Activated CD4-positive, alpha-beta T cell treated with anti-CD3 and anti-CD28 coated beads, Interleukin-2, amount 50 U/mL, for 16 hours (primary cell): Measurements from ENCODE around the gene SLC16A1.
A peak's percentile ranks its signal among the peaks of the same experiment; 100 is the strongest.
"Not testable (repeated sequence)": the region's sequence is repeated elsewhere in the genome, so short reads cannot be mapped to it uniquely, and the experiment has no call there.

Source experiments
- DNase-seq: peaks from one replicate; pipeline ENCODE4 v3.0.0-alpha.2; 2020

Gene SLC16A1

DNA sequence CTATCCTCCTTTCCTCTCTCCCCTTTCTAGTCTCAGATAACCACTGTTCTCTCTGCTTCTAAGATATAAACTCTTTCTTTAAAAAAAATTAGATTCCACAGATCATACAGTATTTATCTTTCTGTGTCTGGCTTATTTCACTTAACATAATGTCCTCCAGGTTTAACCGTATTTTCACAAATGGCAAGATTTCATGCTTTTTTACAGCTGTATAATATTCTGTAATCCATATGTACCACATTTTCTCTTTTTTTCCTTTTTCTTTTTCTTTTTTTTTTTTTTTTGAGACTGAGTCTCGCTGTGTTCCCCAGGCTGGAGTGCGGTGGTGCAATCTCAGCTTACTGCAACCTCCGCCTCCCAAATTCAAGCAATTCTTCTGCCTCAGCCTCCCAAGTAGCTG is 5.1 kb upstream of the SLC16A1 start:
- DNase-seq: no peak

DNA sequence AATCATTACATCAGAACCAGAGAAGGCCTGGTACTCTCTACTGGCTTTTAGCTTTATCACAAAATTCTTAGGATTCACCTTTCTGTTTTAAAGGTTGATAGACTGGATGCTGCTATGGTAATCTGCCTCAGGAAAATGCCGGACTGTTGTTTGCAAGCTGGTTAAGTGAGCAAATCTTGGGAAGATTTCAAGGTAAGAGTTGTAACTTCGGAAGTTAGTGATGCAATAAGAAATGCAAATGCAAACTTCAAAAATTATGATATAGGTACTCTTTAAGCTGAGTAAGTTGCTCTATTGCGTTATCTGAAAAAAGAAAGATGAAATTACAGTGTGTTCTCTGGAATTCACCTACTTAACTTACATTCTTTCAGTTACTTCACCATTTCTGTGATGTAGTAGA is 4.4 kb upstream of the SLC16A1 start:
- no peak for DNase-seq

DNA sequence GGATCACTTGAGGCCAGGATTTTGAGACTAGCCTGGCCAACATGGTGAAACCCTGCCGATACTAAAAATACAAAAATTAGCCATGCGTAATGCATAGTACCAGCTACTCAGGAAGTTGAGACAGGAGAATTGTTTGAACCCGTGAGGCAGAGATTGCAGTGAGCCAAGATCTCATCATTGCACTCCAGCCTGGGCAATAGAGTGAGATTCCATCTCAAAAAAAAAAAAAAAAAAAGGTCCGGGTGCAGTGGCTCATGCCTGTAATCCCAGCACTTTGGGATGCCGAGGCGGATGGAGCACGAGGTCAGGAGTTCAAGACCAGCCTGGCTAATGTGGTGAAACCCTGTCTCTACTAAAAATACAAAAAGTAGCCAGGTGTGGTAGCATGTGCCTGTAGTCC is 2.2 kb upstream of the SLC16A1 start:
- not testable (repeated sequence) for DNase-seq

DNA sequence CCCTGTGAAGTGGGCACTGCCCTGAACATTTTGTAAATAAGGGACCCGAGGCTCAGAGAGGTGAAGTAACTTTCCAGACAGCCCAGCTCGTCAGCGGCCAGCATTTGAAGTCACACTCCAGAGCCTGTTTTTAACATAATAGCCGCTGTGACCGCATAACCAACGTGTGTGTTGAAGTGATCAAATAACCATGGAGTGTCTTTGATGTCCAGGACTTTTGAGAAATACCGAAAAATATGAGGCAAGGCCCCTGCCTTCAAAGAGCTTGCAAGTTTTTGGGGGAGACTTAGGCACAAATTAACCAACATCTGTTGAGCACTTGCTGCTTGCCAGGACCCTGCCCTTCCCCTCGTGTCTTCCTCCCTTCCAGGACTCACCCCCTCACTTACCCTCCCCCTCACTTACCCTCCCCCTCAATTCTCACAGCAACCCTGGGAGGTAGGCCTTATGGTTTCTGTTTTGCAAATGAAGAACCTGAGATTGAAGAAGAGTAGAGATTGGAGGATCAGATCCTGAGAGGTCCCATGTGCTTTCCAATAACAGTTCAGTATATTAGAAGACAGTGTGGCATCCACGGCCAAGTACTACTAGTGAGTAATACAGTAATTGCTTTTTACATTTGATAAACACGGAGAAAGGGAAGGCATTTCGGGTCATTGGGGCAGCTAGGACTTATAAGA is 1.3 kb upstream of the SLC16A1 start:
- peak; percentile 89 for DNase-seq

DNA sequence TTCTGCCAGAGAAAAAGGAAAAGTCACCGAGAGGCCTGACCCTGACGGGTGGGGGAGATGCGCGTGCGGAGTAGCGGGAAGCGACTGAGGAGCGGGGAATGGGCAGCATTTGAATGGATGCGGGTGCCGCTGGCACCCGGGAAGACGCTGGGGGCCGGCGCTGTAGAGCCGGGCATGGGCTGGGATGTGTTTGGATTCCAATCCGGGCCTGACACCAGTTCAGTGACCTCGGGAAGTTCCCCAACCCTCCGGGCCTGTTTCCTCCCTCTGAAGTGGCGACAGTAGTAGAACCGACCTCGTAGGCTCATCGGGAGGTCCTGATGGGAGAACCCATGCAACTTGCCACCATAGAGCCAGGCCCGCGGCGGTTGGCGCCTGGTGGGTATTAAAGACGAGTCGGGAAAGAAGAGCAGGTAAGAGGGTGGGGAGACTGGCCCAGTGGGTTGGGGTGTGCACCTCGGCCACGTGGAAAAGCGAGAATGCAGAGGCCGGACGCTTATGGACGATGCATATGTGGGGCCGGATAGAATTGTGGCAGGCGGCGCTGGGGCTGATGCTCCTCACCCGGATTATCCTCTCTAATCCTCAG is 642 bp upstream of the SLC16A1 start:
- peak; percentile 35 for DNase-seq

DNA sequence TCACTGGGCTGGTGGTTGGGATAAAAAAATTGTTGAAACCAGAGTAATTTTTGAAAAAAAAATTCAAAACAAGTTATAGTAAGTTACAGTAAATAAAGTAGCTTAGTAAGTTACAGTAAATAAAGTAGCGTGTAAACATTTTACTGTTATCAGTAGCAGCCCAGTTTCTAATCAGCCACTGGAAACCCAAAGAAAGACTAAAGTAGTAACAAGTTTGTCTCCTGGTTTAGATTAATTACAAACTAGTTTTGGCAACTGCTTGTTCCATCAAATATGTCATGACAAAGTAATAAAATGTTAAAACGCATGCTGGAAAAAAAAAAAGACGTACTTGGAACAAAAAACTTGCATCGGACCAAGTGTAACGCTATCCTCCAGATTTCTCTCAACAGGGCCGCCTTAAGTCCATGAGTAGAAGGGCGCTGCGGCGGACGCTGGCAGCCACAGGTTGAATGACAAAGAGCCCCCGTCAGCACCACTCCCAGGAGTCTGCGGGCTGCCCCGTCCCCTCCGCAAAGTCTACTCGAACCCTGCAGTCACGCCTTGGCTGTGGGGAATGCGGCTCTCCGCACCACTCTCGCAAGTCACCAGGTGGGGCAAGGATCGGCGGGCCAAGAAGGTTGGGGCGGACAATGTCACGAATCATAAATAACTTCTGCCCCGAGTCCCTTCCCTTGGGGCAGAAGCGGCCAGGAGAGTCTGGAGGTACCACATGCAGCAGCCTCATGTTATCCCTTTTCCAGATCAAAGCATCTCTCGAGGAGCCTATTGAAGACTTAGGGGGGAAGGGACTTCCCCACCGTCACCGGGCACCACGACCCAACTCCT is 837 bp downstream of the SLC16A1 start:
- DNase-seq: peak; percentile 70

DNA sequence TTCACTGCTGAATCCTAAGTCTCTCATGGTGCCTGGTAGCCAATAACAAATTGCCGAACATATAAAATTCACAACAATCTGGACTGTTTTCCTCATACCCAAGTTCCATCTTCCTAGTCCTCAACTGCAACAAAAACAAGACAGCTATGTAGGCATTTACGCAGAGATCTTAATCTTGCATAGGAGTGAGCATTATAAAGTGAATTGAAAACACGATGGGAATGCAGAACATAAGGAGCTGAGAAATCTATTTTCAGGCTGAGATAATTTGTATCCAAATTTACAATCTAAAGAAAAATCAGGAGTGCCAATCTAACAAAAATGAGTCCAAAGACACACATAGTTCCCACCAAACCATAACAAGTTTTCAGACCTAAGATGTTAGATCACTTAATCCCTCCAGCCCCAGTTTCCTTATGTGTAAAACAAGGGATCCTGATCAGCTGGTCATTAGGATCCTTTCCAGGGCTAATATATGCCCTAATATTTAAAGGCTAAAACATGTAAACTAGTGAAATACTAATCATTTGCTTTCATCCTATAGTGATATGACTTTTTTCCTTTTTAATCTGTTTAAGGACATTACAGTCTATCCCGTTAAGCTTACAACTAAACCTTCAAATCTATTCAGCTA is 1.9 kb downstream of the SLC16A1 start:
- DNase-seq: no peak

DNA sequence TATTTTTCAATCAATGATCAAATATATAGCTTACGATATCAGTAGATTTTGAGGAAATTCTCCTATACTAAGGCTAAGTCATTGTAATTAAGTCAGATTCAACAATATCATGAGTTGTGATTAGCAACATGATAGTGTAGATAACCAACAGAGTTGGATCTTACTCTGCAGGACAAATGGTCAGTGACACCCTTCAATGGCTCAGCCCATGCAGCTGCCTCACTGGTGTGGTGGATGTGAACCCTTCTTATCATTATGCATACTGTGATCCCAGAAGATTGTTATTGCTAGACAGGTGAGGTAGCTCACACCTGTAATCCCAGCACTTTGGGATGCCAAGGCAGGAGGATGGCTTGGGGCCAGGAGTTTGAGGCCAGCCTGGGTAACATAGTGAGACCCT is 5.6 kb downstream of the SLC16A1 start:
- no peak for DNase-seq

DNA sequence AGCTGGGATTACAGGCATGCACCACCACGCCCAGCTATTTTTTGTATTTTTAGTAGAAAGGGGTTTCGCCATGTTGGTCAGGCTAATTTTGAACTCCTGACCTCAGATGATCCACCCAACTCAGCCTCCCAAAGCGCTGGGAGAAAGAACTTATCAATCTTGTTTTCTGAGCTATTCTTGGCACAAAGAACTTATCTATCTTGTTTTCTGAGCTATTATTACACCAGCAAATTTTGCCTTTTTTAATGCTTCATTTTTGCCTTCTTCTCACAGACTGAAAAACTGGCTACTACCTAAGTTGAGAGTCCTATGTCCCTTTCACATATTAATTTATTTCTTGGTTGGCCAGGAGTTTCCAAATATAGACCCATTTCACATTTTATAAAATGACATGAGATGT is 9.3 kb downstream of the SLC16A1 start:
- DNase-seq: no peak

DNA sequence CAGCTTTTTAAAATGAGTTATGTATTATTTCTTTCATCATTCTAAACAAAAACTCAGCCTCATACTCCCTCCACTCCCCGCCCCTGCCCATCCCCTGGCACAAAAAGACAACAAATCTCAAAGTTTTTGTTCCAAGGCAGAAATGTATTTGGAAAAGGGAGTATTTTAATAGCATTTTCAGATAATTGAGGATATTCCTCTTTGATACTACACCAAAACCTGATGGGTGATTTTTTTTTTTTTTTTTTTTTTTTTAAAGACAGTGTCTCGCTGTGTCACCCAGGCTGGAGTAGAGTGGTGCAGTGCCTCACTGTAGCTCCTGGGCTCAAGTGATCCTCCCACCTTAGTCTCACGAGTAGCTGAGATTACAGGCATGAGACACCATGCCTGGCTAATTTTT is 16.2 kb downstream of the SLC16A1 start:
- no peak for DNase-seq

DNA sequence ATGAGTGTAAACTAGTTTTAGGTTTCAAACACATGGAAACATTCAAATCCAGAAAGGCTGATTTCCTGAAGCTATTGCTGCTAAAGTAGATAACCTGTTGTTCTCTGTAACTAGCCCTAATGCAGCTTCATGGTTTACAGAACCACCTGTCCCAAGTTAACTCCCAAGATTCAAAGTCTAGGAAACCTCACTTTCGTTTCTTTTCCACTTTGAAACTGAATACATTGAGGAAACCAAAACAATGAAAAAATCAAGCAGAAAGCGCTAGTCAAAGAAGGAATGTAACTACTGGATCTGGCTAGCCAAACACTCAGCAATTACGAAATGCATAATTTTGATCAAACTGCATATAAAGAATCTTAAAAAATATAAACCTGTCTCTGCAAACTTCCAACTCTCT is 17.8 kb downstream of the SLC16A1 start:
- no peak for DNase-seq

DNA sequence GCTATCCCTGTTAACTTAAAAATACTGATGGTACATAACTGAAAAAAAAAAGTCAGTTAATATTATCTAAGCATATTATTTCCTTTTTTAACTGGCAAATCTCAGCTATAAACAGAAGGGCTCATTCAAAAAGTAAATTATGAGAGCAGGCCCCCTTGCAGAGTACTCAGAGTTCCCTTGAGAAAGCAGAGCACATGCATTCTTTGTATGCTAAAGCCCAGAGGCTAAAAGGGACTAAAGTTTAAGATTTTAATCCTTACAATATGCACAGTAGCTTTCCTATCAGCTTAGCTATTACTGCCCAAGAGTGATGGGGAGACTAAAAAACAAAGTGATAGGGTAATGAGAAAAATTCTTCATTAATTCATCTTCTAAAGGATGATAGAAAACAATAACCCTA is 18.5 kb downstream of the SLC16A1 start:
- DNase-seq: no peak

DNA sequence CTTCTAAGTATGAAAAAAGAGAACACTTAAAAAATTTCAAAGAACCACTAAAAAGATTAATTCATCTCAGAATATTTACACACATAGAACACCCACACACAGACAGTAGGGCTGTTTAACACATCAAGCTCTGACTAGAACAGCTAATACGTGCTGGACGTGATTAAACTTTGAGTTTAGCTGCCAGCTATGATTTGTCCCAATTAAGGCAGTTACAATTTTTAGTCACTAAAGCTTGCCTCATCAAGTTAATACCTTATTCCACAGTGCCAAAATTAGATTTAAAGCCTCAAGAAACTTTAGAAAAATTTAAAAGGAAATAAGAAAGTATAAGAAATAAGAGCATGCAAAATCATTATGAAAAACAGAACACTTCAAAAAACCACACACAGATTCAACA is 18.9 kb downstream of the SLC16A1 start:
- DNase-seq: no peak

DNA sequence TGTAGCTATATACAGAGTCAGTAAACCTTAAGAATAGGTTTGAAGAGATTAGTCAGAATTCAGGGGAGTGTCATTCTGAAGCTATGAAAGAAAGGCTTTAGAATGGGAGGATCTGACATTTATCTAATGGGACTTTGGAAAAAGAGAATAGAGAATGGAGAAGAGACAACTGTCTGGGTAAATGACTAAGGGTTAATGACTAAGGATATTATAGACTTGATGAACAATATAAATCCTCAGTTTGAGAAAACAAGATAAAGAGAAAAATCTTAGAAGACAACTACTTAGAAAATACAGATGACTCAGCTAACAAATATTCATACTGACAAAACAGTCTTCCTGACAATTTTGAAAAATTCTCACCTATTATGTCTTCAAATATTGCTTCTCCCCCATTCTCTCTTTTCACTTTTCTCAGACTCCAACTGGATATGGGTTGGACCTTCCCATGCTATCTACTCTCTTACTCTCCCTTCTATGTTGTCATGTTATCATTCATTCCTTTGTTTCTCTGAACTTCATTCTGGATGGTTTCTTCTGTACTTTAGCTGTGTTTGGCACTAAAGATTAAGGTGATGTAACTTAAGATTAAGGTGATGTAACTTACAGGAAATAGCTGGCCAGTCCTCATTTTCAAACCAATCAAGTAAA is 20.4 kb downstream of the SLC16A1 start:
- DNase-seq: peak; percentile 34

DNA sequence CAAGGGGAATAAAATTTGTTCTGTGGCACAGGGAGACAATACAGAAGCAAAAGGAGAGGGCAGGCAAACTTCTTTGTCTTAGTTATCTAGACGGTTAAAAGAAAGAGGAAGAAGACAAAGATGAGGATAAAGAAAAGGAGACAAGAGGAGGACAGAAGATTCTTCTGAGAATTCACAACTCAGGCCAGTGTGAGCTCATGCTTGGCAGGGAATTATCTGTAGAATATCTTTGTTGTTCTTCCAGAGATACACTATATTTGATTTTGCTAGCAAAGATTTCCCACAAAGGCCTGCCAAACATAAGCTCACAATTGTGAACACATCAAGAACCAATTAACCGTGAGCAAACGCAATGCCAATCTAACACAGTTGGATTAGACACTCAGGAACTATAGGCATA is 21.4 kb downstream of the SLC16A1 start:
- DNase-seq: no peak

DNA sequence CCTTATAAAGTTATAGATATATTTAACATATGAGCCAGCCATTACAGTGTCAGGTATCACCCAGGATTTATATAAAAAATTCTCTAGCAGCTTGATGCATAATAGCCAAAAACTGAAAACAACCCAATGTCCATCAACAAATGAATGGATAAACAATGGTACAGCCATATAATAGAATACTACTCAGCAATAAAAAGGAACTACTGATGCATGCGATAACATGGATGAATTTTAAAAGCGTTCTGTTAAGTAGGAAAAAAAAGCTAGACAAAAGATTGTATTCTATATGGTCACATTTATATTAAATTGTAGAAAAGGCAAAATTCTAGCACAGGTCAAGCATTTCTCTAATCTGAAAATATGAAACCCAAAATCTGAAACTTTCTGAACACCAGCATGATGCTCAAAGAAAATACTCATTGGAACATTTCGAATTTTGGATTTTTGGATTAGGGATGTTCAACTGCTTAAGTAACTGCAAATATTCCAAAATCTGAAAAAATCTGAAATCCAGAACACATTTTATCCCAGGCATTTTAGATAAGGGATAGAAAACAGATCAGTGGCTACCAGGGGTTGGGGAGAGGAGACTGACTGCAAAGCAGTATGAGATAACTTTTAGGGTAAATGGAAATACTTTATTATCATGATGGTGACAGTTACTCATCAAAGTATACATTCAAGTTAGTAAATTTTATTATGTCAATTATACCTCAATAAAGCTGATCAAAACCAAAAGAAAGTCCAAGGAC is 22.0 kb downstream of the SLC16A1 start:
- no peak for DNase-seq

DNA sequence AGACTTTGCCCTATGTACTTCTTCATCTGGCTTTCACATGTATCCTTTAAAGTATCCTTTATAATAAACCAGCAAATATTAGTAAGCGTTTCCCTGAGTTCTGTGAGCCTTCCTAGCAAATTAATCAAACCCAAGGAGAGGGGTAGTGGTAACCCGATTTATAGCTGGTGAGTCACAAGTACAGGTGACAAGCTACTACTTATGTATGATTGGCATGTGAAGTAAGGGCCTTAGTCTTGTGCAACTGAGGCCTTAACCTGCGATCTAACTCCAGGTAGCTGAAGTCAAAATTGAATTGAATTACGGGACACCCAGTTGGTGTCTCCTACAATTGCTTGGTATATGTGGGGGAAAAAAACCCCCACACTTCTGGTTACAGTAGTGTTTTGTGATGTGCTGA is 26.0 kb downstream of the SLC16A1 start:
- no peak for DNase-seq

DNA sequence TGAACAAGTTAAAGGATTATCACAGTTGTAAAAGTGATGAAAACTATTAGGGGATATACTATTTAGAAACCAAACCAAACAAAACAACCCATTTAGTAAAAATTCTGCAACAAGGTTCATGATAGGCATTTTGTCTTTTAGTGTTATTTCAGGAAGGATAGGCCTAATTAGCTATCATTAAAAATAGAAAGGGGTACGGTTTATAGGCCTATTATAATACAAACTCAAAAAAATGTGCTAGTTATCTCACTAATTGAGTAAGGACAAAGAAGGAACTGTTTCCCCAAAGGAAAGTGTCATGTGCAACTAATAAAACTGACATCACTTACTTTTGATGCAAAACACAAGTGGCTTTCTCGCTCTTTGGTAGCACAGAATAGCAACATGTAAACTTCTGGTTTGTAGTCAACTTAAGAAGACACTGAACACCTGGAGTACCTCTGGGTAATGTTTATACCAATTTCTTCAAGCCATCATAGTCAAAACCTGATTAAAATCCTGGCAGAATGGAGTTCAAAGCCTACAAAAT is 28.5 kb downstream of the SLC16A1 start:
- no peak for DNase-seq

DNA sequence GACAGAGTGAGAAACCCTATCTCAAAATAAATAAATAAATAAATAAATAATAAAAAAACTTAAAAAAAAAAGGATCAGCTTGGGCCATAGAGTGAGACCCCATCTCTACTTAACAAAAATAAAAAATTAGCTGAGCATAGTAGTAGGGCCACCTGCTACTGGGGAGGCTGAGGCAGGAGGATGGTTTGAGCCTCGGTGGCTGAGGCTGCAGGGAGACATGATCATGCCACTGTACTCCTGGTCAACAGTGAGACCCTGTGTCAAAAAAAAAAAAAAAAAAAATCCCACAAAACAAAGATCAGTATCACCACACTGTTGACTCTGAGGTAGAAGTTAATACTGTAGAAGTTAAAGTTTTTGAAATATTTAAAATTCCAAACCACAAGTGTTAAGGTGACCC is 29.1 kb downstream of the SLC16A1 start:
- no peak for DNase-seq

DNA sequence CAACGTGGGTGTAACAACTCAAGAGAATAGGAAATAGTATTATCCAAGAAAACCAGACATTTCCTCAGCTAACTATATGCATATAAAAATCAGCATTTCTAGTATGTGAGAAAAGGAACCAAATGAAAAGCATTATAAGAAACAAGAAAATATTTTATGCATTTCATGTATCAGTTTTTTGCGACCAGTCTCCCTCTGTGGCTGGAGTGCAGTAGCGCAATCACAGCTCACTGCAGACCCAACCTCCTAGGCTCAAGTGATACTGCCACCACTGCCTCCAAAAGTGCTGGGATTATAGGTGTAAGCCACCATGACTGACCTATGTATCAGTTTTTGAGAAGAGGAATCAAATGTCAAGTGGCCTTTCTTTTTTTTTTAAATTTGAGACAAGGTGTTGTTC is 31.0 kb downstream of the SLC16A1 start:
- no peak for DNase-seq

DNA sequence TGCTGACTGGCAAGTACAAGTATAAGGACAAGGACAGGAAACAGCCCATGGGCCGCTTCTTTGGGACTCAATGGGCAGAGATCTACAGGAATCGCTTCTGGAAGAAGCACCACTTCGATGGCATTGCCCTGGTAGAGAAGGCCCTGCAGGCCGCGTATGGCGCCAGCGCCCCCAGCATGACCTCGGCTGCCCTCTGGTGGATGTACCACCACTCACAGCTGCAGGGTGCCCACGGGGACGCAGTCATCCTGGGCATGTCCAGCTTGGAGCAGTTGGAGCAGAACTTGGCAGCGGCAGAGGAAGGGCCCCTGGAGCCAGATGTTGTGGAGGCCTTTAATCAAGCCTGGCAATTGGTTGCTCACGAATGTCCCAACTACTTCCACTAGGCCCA is 32.0 kb downstream of the SLC16A1 start:
- DNase-seq: no peak

DNA sequence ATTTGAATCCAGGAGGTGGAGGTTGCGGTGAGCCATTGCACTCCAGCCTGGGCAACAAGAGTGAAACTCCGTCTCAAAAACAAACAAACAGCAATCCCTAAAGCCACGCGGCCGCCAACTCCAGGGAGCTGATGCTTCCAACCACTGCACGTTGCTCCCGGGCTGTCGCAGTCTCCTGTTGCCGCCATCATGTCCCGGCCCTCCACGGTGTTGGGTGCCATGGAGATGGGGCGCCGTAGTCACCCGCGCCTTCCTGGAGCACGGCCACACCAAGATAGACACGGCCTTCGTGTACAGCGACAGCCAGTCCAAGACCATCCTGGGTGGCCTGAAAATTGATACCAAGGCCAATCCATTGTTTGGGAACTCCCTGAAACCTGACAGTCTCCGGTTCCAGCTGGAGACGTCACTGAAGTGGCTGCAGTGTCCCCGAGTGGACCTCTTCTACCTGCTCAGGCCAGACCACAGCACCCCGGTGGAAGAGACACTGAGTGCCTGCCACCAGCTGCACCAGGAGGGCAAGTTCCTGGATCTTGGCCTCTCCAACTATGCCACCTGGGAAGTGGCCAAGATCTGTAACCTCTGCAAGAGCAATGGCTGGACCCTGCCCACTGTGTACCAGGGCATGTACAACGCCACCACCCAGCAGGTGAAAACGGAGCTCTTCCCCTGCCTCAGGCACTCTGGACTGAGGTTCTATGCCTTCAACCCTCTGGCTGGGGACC is 32.6 kb downstream of the SLC16A1 start:
- no peak for DNase-seq
